ENCODE data around the gene ASNSD1. TPM values are rescaled to one million over a fixed set of nuclear protein-coding genes. Genes with fewer than 3 reads are reported as not detected.
A peak's percentile ranks its signal among the peaks of the same experiment; 100 is the strongest.
"Not testable (repeated sequence)": the region's sequence is repeated elsewhere in the genome, so short reads cannot be mapped to it uniquely, and the experiment has no call there.

ASNSD1 gene
- polyA plus RNA-seq, 1 of the 3 experiments (the other 2 are of a cell fraction), result 15.5 TPM

DNA sequence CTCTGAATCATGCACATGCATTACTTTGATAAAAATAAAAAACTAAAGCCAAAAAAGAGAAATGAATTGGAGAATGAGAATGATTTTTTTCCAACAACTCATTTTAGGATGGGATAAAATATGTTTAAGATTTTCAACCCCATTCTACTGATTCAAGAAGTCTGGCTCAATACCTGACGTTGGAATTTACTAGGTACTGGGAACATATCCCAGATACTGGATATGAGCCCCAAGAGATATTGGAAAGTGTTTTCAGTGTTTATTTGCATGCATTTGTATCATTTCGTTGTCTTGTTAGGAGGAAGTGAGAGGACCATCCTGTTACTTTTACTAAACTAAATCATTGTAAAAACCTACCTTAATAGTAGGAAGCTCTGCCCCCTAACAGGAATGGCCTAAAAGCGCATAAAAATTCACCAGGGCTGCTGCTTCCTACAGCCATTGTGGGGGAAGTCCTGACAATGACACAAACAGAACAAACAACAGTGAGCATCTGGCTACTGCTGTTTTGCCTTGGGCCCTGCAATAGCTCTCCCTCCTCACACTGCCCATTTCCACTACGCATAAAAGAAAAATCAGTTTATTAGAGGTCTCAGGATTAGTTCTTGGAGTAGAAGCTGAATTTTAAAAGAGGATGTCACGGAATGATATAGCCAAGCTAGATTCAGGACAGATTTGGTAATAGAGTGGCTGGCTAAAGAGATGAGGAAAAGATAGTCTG is 48.4 kb downstream of the ASNSD1 start:
- H3K27me3 ChIP-seq (ENCODE audit: insufficient read depth), result no peaks in the 10 kb centered on the region
- H4K20me1 ChIP-seq (ENCODE audit: insufficient read depth), result no peaks in the 10 kb centered on the region
- H3F3A ChIP-seq (replicated peaks; ENCODE audit: insufficient read depth), result no peaks in the 10 kb centered on the region
- H3K36me3 ChIP-seq (replicated peaks in 1 of 2; ENCODE audit: control insufficient read depth in 1 of 2, insufficient read depth in 2 of 2, low read length in 1 of 2), result peaks cover 9 to 11% of the 10 kb centered on the region in 2 experiments
- no peak overlapping the region for H3K4me2 ChIP-seq
- DNase-seq, result peak; percentile 44
- no peak overlapping the region for H2AFZ ChIP-seq (ENCODE audit: low read depth)
- ChIA-PET POLR2A (no interaction called here), CTCF (interaction anchor here (2.6 to 3.7 kb wide), 2 partner anchors 11 to 48 kb away, joined by 12 to 21 read pairs; partner anchors contain the start of gene ASNSD1)
- 96% methylated on average over 5 of the region's 5 CpGs for WGBS (ENCODE audit: low lambda C conversion rate)
- peak overlapping the region in 1 of 2 experiments; percentile 43; a peak in 2 of 4 replicates for H3K27ac ChIP-seq (ENCODE audit: low read depth in 2 of 2, low read length in 1 of 2)
- no peak overlapping the region for H3K4me3 ChIP-seq (ENCODE audit: low read depth in 2 of 2, low read length in 1 of 2)
- no peaks in the 10 kb centered on the region; a peak in 1 of 4 replicates for H3K4me1 ChIP-seq (ENCODE audit: control insufficient read depth in 1 of 2, insufficient read depth in 2 of 2, low read depth in 1 of 2, low read length in 1 of 2)
- no peak for TF ChIP-seq GATA2 (CRISPR knock-in tag; IDR thresholded peaks at IDR 0.05)
- TF ChIP-seq POLR2AphosphoS5 (IDR thresholded peaks at IDR 0.05; ENCODE audit: low read depth, low read length), result no peak
- no peak for TF ChIP-seq YY1 (IDR thresholded peaks at IDR 0.05; ENCODE audit: low read depth)
- no peak for TF ChIP-seq EZH2phosphoT487 (IDR thresholded peaks at IDR 0.05; ENCODE audit: borderline replicate concordance, low read depth)
- TF ChIP-seq NFIC (IDR thresholded peaks at IDR 0.05; ENCODE audit: borderline replicate concordance), result no peak
- TF ChIP-seq FOSL2 (IDR thresholded peaks at IDR 0.05; ENCODE audit: borderline replicate concordance, low read depth), result no peak
- TF ChIP-seq, protein P1, sequence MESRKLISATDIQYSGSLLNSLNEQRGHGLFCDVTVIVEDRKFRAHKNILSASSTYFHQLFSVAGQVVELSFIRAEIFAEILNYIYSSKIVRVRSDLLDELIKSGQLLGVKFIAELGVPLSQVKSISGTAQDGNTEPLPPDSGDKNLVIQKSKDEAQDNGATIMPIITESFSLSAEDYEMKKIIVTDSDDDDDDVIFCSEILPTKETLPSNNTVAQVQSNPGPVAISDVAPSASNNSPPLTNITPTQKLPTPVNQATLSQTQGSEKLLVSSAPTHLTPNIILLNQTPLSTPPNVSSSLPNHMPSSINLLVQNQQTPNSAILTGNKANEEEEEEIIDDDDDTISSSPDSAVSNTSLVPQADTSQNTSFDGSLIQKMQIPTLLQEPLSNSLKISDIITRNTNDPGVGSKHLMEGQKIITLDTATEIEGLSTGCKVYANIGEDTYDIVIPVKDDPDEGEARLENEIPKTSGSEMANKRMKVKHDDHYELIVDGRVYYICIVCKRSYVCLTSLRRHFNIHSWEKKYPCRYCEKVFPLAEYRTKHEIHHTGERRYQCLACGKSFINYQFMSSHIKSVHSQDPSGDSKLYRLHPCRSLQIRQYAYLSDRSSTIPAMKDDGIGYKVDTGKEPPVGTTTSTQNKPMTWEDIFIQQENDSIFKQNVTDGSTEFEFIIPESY (IDR thresholded peaks at IDR 0.05; ENCODE audit: borderline replicate concordance, low read depth), result no peak
- TF ChIP-seq, protein P2, sequence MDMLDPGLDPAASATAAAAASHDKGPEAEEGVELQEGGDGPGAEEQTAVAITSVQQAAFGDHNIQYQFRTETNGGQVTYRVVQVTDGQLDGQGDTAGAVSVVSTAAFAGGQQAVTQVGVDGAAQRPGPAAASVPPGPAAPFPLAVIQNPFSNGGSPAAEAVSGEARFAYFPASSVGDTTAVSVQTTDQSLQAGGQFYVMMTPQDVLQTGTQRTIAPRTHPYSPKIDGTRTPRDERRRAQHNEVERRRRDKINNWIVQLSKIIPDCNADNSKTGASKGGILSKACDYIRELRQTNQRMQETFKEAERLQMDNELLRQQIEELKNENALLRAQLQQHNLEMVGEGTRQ (IDR thresholded peaks at IDR 0.05; ENCODE audit: borderline replicate concordance, low read depth, low read length), result no peak
- no peak for TF ChIP-seq TAF1 (IDR thresholded peaks at IDR 0.05; ENCODE audit: borderline replicate concordance, low read depth, low read length)
- TF ChIP-seq RAD21 (IDR thresholded peaks at IDR 0.05; ENCODE audit: low read length), result no peak
- H3K79me2 ChIP-seq (ENCODE audit: insufficient read depth), result no peaks in the 10 kb centered on the region; the same call in 1 of the 2 replicates
- H3K9me3 ChIP-seq, result no peaks in the 10 kb centered on the region
- H3K9me2 ChIP-seq, result no peaks in the 10 kb centered on the region
- no peak overlapping the region for H3K9ac ChIP-seq

DNA sequence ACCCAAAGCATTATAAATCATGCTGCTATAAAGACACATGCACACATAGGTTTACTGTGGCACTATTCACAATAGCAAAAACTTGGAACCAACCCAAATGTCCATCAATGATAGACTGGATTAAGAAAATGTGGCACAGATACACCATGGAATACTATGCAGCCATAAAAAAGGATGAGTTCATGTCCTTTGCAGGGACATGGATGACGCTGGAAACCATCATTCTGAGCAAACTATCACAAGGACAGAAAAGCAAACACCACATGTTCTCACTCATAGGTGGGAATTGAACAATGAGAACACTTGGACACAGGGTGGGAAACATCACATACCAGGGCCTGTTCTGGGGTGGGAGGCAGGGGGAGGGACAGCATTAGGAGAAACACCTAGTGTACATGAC is 56.3 kb downstream of the ASNSD1 start:
- H3K9me2 ChIP-seq; H3K9ac ChIP-seq; H2AFZ ChIP-seq (ENCODE audit: low read depth); H4K20me1 ChIP-seq (ENCODE audit: insufficient read depth); H3K4me1 ChIP-seq (ENCODE audit: control insufficient read depth in 1 of 2, insufficient read depth in 2 of 2, low read depth in 1 of 2, low read length in 1 of 2); H3K27me3 ChIP-seq (ENCODE audit: insufficient read depth); H3K79me2 ChIP-seq (ENCODE audit: insufficient read depth); H3K9me3 ChIP-seq; DNase-seq; H3K4me3 ChIP-seq (ENCODE audit: low read depth in 2 of 2, low read length in 1 of 2); H3K4me2 ChIP-seq; H3K27ac ChIP-seq (ENCODE audit: low read depth in 2 of 2, low read length in 1 of 2); H3F3A ChIP-seq (replicated peaks; ENCODE audit: insufficient read depth); H3K36me3 ChIP-seq (replicated peaks in 1 of 2; ENCODE audit: control insufficient read depth in 1 of 2, insufficient read depth in 2 of 2, low read length in 1 of 2); CTCF ChIA-PET; POLR2A ChIA-PET: not testable (repeated sequence)
- WGBS (ENCODE audit: low lambda C conversion rate), result 45% methylated on average over 1 of the region's 1 CpG
